ENCODE data around the gene COLEC12.

GRCh38 chr18:369224-370015, 131.1 kb downstream of the COLEC12 start:
- TF ChIP-seq EP300 (IDR thresholded peaks at IDR 0.05) = no peak
- no peak for TF ChIP-seq CTCF (IDR thresholded peaks at IDR 0.05)
- no peak for TF ChIP-seq POLR2A (IDR thresholded peaks at IDR 0.05)
